ENCODE data around the gene LAMA2.

LAMA2 gene

GRCh38 chr6:129239825-129240491 lies 357.0 kb downstream of the LAMA2 start:
- TF ChIP-seq, protein P1, sequence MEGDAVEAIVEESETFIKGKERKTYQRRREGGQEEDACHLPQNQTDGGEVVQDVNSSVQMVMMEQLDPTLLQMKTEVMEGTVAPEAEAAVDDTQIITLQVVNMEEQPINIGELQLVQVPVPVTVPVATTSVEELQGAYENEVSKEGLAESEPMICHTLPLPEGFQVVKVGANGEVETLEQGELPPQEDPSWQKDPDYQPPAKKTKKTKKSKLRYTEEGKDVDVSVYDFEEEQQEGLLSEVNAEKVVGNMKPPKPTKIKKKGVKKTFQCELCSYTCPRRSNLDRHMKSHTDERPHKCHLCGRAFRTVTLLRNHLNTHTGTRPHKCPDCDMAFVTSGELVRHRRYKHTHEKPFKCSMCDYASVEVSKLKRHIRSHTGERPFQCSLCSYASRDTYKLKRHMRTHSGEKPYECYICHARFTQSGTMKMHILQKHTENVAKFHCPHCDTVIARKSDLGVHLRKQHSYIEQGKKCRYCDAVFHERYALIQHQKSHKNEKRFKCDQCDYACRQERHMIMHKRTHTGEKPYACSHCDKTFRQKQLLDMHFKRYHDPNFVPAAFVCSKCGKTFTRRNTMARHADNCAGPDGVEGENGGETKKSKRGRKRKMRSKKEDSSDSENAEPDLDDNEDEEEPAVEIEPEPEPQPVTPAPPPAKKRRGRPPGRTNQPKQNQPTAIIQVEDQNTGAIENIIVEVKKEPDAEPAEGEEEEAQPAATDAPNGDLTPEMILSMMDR (IDR thresholded peaks at IDR 0.05; ENCODE audit: insufficient read depth, missing control alignments): no peak
- FAIRE-seq: no peak
- no peak for DNase-seq (ENCODE audit: insufficient read length, low spot score)

- TF ChIP-seq, protein P1 (IDR thresholded peaks at IDR 0.05; ENCODE audit: insufficient read depth, missing control alignments): no peak
- DNase-seq (ENCODE audit: insufficient read length, low spot score) (no peak), FAIRE-seq (no peak)
These were observed 357.5 kb downstream of the LAMA2 start for GRCh38 chr6:129240492-129240853.

DNA sequence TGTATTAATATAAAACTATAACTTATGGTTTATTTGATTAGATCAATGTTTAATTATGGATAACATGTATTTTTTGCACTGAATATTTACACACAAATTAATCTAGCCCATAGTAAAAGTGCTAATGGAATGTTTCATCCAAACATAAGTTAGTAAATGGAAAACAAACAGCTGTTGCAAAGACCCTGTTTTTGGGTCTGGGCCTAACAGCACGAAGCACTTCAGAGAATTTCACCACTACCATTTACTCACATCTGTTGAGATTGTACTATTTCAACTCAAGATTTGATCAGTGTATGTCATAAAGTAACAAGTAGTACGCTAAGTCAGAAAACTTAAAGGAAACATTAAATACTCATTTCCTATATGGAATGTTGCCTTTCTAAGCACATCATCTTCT lies 359.6 kb downstream of the LAMA2 start:
- FAIRE-seq (no peak), DNase-seq (ENCODE audit: insufficient read length, low spot score) (no peak)
- TF ChIP-seq, protein P1 (IDR thresholded peaks at IDR 0.05; ENCODE audit: insufficient read depth, missing control alignments): no peak

DNA sequence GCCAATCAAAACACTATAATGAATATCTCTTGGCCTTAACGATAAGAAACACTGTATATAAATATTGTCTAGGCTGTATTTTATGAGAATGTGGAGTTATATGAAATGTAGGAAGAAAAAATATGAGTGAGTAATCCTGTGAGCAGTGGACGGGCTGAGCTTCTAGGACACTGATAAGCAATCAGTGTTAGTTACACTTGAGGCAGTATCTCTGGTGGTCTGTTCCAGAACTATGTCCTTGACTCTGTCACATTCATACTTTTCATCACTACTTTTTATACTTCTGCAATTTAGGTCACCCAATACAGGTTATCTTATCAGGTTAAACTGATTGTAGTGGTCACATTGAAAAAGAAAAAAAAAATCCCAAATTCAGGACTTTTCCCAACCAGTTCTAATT lies 360.4 kb downstream of the LAMA2 start:
- no peak for DNase-seq (ENCODE audit: insufficient read length, low spot score)
- TF ChIP-seq, protein P1 (IDR thresholded peaks at IDR 0.05; ENCODE audit: insufficient read depth, missing control alignments): no peak
- FAIRE-seq: no peak

- DNase-seq (ENCODE audit: insufficient read length, low spot score) (no peak), FAIRE-seq (no peak)
- TF ChIP-seq, protein P1 (IDR thresholded peaks at IDR 0.05; ENCODE audit: insufficient read depth, missing control alignments): no peak
These were observed 366.0 kb downstream of the LAMA2 start for GRCh38 chr6:129248946-129249345.

- FAIRE-seq: peak; percentile 84
- TF ChIP-seq, protein P1 (IDR thresholded peaks at IDR 0.05; ENCODE audit: insufficient read depth, missing control alignments): peak; percentile 89
- DNase-seq (ENCODE audit: insufficient read length, low spot score): no peak
These were observed 368.9 kb downstream of the LAMA2 start for GRCh38 chr6:129251669-129252376.
